Fibroblast of lung (primary cell): ENCODE measurements around the gene KCNAB2. TPM values are rescaled to one million over a fixed set of nuclear protein-coding genes. Genes with fewer than 3 reads are reported as not detected.

Source experiments
- DNase-seq, 2 donors: peaks; one replicate each; pipeline versions ENCODE4 v3.0.0 to v3.0.0-alpha.2; 2010; ENCODE audit warnings: low read depth in 2 of 2
- H2AFZ ChIP-seq: 2 replicates; pipeline ENCODE4 v1.5.1; 2012; ENCODE audit warnings: low read length, control low read depth, inconsistent platforms
- H3K27ac ChIP-seq: 2 replicates; pipeline ENCODE4 v1.5.1; 2011; ENCODE audit warnings: low read length, control low read depth; ENCODE audit not compliant: insufficient read depth
- H3K27me3 ChIP-seq: 2 replicates; pipeline ENCODE4 v1.5.1; 2011; ENCODE audit warnings: mild to moderate bottlenecking, low read length; ENCODE audit not compliant: control insufficient read depth, insufficient read depth
- H3K36me3 ChIP-seq: 2 replicates; pipeline ENCODE4 v1.5.1; 2011; ENCODE audit warnings: low read length; ENCODE audit not compliant: control insufficient read depth, insufficient read depth
- H3K4me1 ChIP-seq: 2 replicates; pipeline ENCODE4 v1.5.1; 2011; ENCODE audit warnings: low read length; ENCODE audit not compliant: control insufficient read depth, insufficient read depth; ENCODE audit errors: extremely low read depth
- H3K4me2 ChIP-seq: 2 replicates; pipeline ENCODE4 v1.5.1; 2011; ENCODE audit warnings: low read length, control low read depth; ENCODE audit not compliant: insufficient read depth; ENCODE audit errors: extremely low read depth
- H3K4me3 ChIP-seq, 4 experiments: fragments of 200-600 bp in 1 of 4; sonication (generic) in 1 of 4; replicated peaks in 1 of 4; 2 replicates each; pipeline ENCODE4 v1.5.1; 2011 to 2016; ENCODE audit warnings: low read length in 4 of 4, low read depth in 3 of 4, mild to moderate bottlenecking in 3 of 4, control low read depth in 2 of 4, inconsistent platforms in 1 of 4, mixed read lengths in 1 of 4; ENCODE audit not compliant: insufficient read depth in 1 of 4; ENCODE audit errors: control extremely low read depth in 1 of 4
- H3K79me2 ChIP-seq: 2 replicates; pipeline ENCODE4 v1.5.1; 2012; ENCODE audit warnings: mild to moderate bottlenecking, low read length, inconsistent platforms; ENCODE audit not compliant: control insufficient read depth, insufficient read depth
- H3K9ac ChIP-seq: 2 replicates; pipeline ENCODE4 v1.5.1; 2011; ENCODE audit warnings: mild to moderate bottlenecking, low read length, control low read depth; ENCODE audit not compliant: insufficient read depth
- H3K9me3 ChIP-seq: 2 replicates; pipeline ENCODE4 v1.5.1; 2012; ENCODE audit warnings: low read depth, low read length; ENCODE audit not compliant: control insufficient read depth, insufficient read depth
- H4K20me1 ChIP-seq: 2 replicates; pipeline ENCODE4 v1.5.1; 2011; ENCODE audit warnings: low read length; ENCODE audit not compliant: control insufficient read depth, insufficient read depth; ENCODE audit errors: extremely low read depth
- CTCF ChIP-seq, 2 donors: IDR thresholded peaks in 1 of 2; conservative IDR thresholded peaks in 1 of 2; 1 replicate in 1 of 2; 2 replicates in 1 of 2; pipeline ENCODE4 v1.5.1; 2011 to 2012; ENCODE audit warnings: low read length in 2 of 2, control low read depth in 1 of 2, inconsistent platforms in 1 of 2, low read depth in 1 of 2, mild to moderate bottlenecking in 1 of 2
- EZH2 ChIP-seq: IDR thresholded peaks from 2 replicates; pipeline ENCODE4 v1.5.1; 2012; ENCODE audit warnings: low read length, control low read depth, mild to moderate bottlenecking; ENCODE audit errors: missing control alignments
- polyA plus RNA-seq, 2 donors: library from polyadenylated mRNA; depleted of rRNA in 1 of 2; stranded (reverse) in 1 of 2; unstranded in 1 of 2; fragments of >200 nt; gene quantifications; 2 replicates each; pipeline ENCODE4 v1.2.1, GENCODE V29; 2011 to 2012; ENCODE audit warnings: missing spikeins in 1 of 2
- total RNA-seq: library from RNA; depleted of rRNA; stranded (reverse); fragments of >200 nt; gene quantifications from 2 replicates; pipeline ENCODE4 v1.2.1, GENCODE V29; 2014

Gene KCNAB2
- total and polyA plus RNA-seq, 2 donors (not counting 1 experiment from before 2014, with no cell fraction given) = 2.2 to 2.5 TPM

GRCh38 chr1:6003568-6004411 is 41.9 kb upstream of the KCNAB2 start:
- no peak for DNase-seq
- TF ChIP-seq CTCF (conservative IDR thresholded peaks at IDR 0.05 in 1 of 2, IDR thresholded peaks at IDR 0.05 in 1 of 2; ENCODE audit: low read depth in 1 of 2, low read length in 2 of 2) = no peak
- TF ChIP-seq EZH2 = no peak
- Histone ChIP-seq H2AFZ (no peak overlapping the region), H3K4me2 (no peak overlapping the region), H3K27ac (no peak overlapping the region), H3K27me3 (no peaks in the 10 kb centered on the region), H3K79me2 (no peaks in the 10 kb centered on the region), H4K20me1 (no peaks in the 10 kb centered on the region), H3K4me1 (no peaks in the 10 kb centered on the region), H3K36me3 (no peaks in the 10 kb centered on the region), H3K4me3 (no peak overlapping the region), H3K9ac (no peak overlapping the region), H3K9me3 (no peaks in the 10 kb centered on the region)

- Histone ChIP-seq H3K36me3 (no peaks in the 10 kb centered on the region), H3K4me3 (no peak overlapping the region), H3K4me2 (no peak overlapping the region), H3K79me2 (no peaks in the 10 kb centered on the region), H3K27ac (no peak overlapping the region), H3K27me3 (no peaks in the 10 kb centered on the region), H3K9me3 (no peaks in the 10 kb centered on the region), H3K4me1 (no peaks in the 10 kb centered on the region), H3K9ac (no peak overlapping the region), H2AFZ (no peak overlapping the region), H4K20me1 (no peaks in the 10 kb centered on the region)
- no peak for DNase-seq
- TF ChIP-seq EZH2 (no peak), CTCF (conservative IDR thresholded peaks at IDR 0.05 in 1 of 2, IDR thresholded peaks at IDR 0.05 in 1 of 2; ENCODE audit: low read depth in 1 of 2, low read length in 2 of 2) (no peak)
Observed at GRCh38 chr1:6004412-6005123, 41.1 kb upstream of the KCNAB2 start.

GRCh38 chr1:6005276-6005917 is 40.3 kb upstream of the KCNAB2 start:
- TF ChIP-seq EZH2 (no peak), CTCF (conservative IDR thresholded peaks at IDR 0.05 in 1 of 2, IDR thresholded peaks at IDR 0.05 in 1 of 2; ENCODE audit: low read depth in 1 of 2, low read length in 2 of 2) (no peak)
- Histone ChIP-seq H3K4me1 (no peaks in the 10 kb centered on the region), H3K4me2 (no peak overlapping the region), H3K4me3 (no peak overlapping the region), H3K36me3 (no peaks in the 10 kb centered on the region), H3K79me2 (no peaks in the 10 kb centered on the region), H2AFZ (no peak overlapping the region), H3K27ac (no peak overlapping the region), H4K20me1 (no peaks in the 10 kb centered on the region), H3K9ac (no peak overlapping the region), H3K27me3 (no peaks in the 10 kb centered on the region), H3K9me3 (no peaks in the 10 kb centered on the region)
- DNase-seq = no peak
